IMR-90 (cell line): ENCODE data around the gene LENG9.

ENCODE experiments used
- BHLHE40 ChIP-seq: fragments of 150-350 bp; IDR thresholded peaks from 2 replicates; pipeline ENCODE4 v1.6.1; 2016; ENCODE audit warnings: mild to moderate bottlenecking, low read depth, low read length
- CTCF ChIP-seq: conservative IDR thresholded peaks from 2 replicates; pipeline ENCODE4 v1.5.1; 2012; ENCODE audit warnings: mild to moderate bottlenecking, low read depth, low read length, improper control_type of control experiment
- ELK1 ChIP-seq: fragments of 150-350 bp; IDR thresholded peaks from 2 replicates; pipeline ENCODE4 v1.6.1; 2016; ENCODE audit warnings: low read depth, mild to moderate bottlenecking, low read length, moderate library complexity, borderline replicate concordance
- FOS ChIP-seq: fragments of 150-350 bp; IDR thresholded peaks from 2 replicates; pipeline ENCODE4 v1.6.1; 2016; ENCODE audit warnings: low read depth, low read length
- MAZ ChIP-seq: IDR thresholded peaks from 2 replicates; pipeline ENCODE4 v1.6.1; 2012; ENCODE audit warnings: low read depth, mild to moderate bottlenecking, low read length, improper control_type of control experiment, moderate library complexity, borderline replicate concordance
- RCOR1 ChIP-seq: IDR thresholded peaks from 2 replicates; pipeline ENCODE4 v1.6.1; 2012; ENCODE audit warnings: mild to moderate bottlenecking, low read length, improper control_type of control experiment; ENCODE audit not compliant: insufficient replicate concordance
- RFX5 ChIP-seq: IDR thresholded peaks from 2 replicates; pipeline ENCODE4 v1.8.0; 2012; ENCODE audit warnings: low read depth, mild to moderate bottlenecking, low read length, moderate library complexity
- SMC3 ChIP-seq: fragments of 150-350 bp; IDR thresholded peaks from 2 replicates; pipeline ENCODE4 v1.6.1; 2016; ENCODE audit warnings: low read depth, mild to moderate bottlenecking, antibody characterized with exemption, low read length, moderate library complexity

- TF ChIP-seq BHLHE40: no peak
- no peak for TF ChIP-seq CTCF
- no peak for TF ChIP-seq FOS
- TF ChIP-seq RFX5: no peak
- TF ChIP-seq SMC3: no peak
- TF ChIP-seq MAZ: no peak
- TF ChIP-seq RCOR1: no peak
- TF ChIP-seq ELK1: no peak
These were observed 35.0 kb downstream of the LENG9 start for GRCh38 chr19:54428323-54429175.
